OCI-LY1 (cell line): ENCODE measurements around the gene TM4SF1.

Experiments
- H2AFZ ChIP-seq: fragments of 200-600 bp; sonication (generic), shearing (Covaris generic); 2 replicates; pipeline ENCODE4 v1.6.0; 2014; ENCODE audit warnings: antibody characterized with exemption, mild to moderate bottlenecking, low read length
- H3F3A ChIP-seq: fragments of 200-600 bp; sonication (generic), shearing (Covaris generic); 2 replicates; pipeline ENCODE4 v1.6.0; 2014; ENCODE audit warnings: mild to moderate bottlenecking, antibody characterized with exemption, low read length, moderate library complexity; ENCODE audit not compliant: insufficient read depth
- H3K27ac ChIP-seq: fragments of 200-600 bp; sonication (generic); 2 replicates; pipeline ENCODE4 v1.5.1; 2014; ENCODE audit warnings: low read length, mixed run types, mild to moderate bottlenecking, low read depth; ENCODE audit not compliant: poor library complexity, severe bottlenecking
- H3K27me3 ChIP-seq: fragments of 200-600 bp; sonication (generic); 2 replicates; pipeline ENCODE4 v1.6.0; 2014; ENCODE audit warnings: antibody characterized with exemption, mild to moderate bottlenecking, low read length, moderate library complexity; ENCODE audit not compliant: insufficient read depth
- H3K36me3 ChIP-seq: fragments of 200-600 bp; sonication (generic); 2 replicates; pipeline ENCODE4 v1.6.1; 2014; ENCODE audit warnings: mild to moderate bottlenecking, antibody characterized with exemption, low read length, moderate library complexity, mixed read lengths; ENCODE audit not compliant: insufficient read depth
- H3K4me1 ChIP-seq: fragments of 200-600 bp; sonication (generic); 2 replicates; pipeline ENCODE4 v1.5.1; 2014; ENCODE audit warnings: mild to moderate bottlenecking, low read length, moderate library complexity; ENCODE audit not compliant: insufficient read depth, severe bottlenecking
- H3K4me2 ChIP-seq: fragments of 200-600 bp; sonication (generic), shearing (Covaris generic); 2 replicates; pipeline ENCODE4 v1.6.1; 2014; ENCODE audit warnings: low read length
- H3K4me3 ChIP-seq: fragments of 200-600 bp; sonication (generic); 2 replicates; pipeline ENCODE4 v1.5.1; 2014; ENCODE audit warnings: low read length, low read depth, mild to moderate bottlenecking, mixed read lengths; ENCODE audit not compliant: poor library complexity, severe bottlenecking
- H3K79me2 ChIP-seq: fragments of 200-600 bp; shearing (Covaris generic); 2 replicates; pipeline ENCODE4 v1.6.1; 2016; ENCODE audit warnings: mixed run types, low read length, mixed read lengths; ENCODE audit not compliant: insufficient read depth
- H3K9ac ChIP-seq: fragments of 200-600 bp; sonication (generic), shearing (Covaris generic); 2 replicates; pipeline ENCODE4 v1.6.1; 2014; ENCODE audit warnings: mild to moderate bottlenecking, low read length, mixed read lengths
- H3K9me2 ChIP-seq: fragments of 200-600 bp; sonication (generic), shearing (Covaris generic); 2 replicates; pipeline ENCODE4 v1.6.1; 2014; ENCODE audit warnings: low read depth, mild to moderate bottlenecking, low read length, mixed read lengths
- H3K9me3 ChIP-seq: fragments of 200-600 bp; shearing (Covaris generic); 2 replicates; pipeline ENCODE4 v1.6.1; 2014; ENCODE audit warnings: low read length, mixed read lengths
- H4K20me1 ChIP-seq: fragments of 200-600 bp; sonication (generic), shearing (Covaris generic); 2 replicates; pipeline ENCODE4 v1.6.0; 2016; ENCODE audit warnings: mild to moderate bottlenecking, low read length; ENCODE audit not compliant: insufficient read depth
- CTCF ChIP-seq: fragments of 200-600 bp; sonication (generic), shearing (Covaris generic); IDR thresholded peaks from 2 replicates; pipeline ENCODE4 v1.5.1; 2017; ENCODE audit warnings: mild to moderate bottlenecking, antibody characterized with exemption, low read length, moderate library complexity, mixed read lengths
- EZH2 ChIP-seq: fragments of 200-600 bp; sonication (generic), shearing (Covaris generic); IDR thresholded peaks from 2 replicates; pipeline ENCODE4 v1.8.0; 2017; ENCODE audit warnings: borderline replicate concordance, mixed run types, mild to moderate bottlenecking, antibody characterized with exemption, low read length, moderate library complexity, mixed read lengths

Gene TM4SF1

GRCh38 chr3:149383703-149384102 is 6.3 kb upstream of the TM4SF1 start:
- Histone ChIP-seq H3K4me1 (no peaks in the 10 kb centered on the region), H3K27me3 (no peaks in the 10 kb centered on the region), H3F3A (no peaks in the 10 kb centered on the region), H3K36me3 (no peaks in the 10 kb centered on the region), H3K79me2 (no peaks in the 10 kb centered on the region), H3K9me3 (no peaks in the 10 kb centered on the region), H3K27ac (no peak overlapping the region), H4K20me1 (no peaks in the 10 kb centered on the region), H3K4me3 (no peak overlapping the region), H3K9ac (no peak overlapping the region), H2AFZ (no peak overlapping the region), H3K9me2 (no peaks in the 10 kb centered on the region), H3K4me2 (no peak overlapping the region)
- TF ChIP-seq EZH2 (no peak), CTCF (no peak)

GRCh38 chr3:149382518-149382917 is 5.1 kb upstream of the TM4SF1 start:
- H2AFZ ChIP-seq, result no peak overlapping the region
- no peak overlapping the region for H3K27ac ChIP-seq
- no peaks in the 10 kb centered on the region for H3K4me1 ChIP-seq
- H4K20me1 ChIP-seq, result no peaks in the 10 kb centered on the region
- no peaks in the 10 kb centered on the region for H3K79me2 ChIP-seq
- TF ChIP-seq CTCF, result no peak
- no peak for TF ChIP-seq EZH2
- no peaks in the 10 kb centered on the region for H3K36me3 ChIP-seq
- H3K9me2 ChIP-seq, result no peaks in the 10 kb centered on the region
- no peaks in the 10 kb centered on the region for H3K9me3 ChIP-seq
- H3K9ac ChIP-seq, result no peak overlapping the region
- H3K27me3 ChIP-seq, result no peaks in the 10 kb centered on the region
- no peaks in the 10 kb centered on the region for H3F3A ChIP-seq
- H3K4me2 ChIP-seq, result no peak overlapping the region
- no peak overlapping the region for H3K4me3 ChIP-seq

GRCh38 chr3:149382101-149382467 is 4.6 kb upstream of the TM4SF1 start:
- no peaks in the 10 kb centered on the region for H3K9me2 ChIP-seq
- H3K27ac ChIP-seq, result no peak overlapping the region
- no peaks in the 10 kb centered on the region for H3K27me3 ChIP-seq
- H2AFZ ChIP-seq, result no peak overlapping the region
- H3K4me3 ChIP-seq, result no peak overlapping the region
- no peaks in the 10 kb centered on the region for H3K79me2 ChIP-seq
- no peak overlapping the region for H3K9ac ChIP-seq
- H3K9me3 ChIP-seq, result no peaks in the 10 kb centered on the region
- H3K4me2 ChIP-seq, result no peak overlapping the region
- H3K36me3 ChIP-seq, result no peaks in the 10 kb centered on the region
- no peaks in the 10 kb centered on the region for H3F3A ChIP-seq
- H3K4me1 ChIP-seq, result no peaks in the 10 kb centered on the region
- H4K20me1 ChIP-seq, result no peaks in the 10 kb centered on the region
- TF ChIP-seq EZH2 (no peak), CTCF (no peak)
